Skeletal muscle satellite cell (primary cell): Measurements from ENCODE around the gene FCHSD2.
"Not testable (repeated sequence)": the region's sequence is repeated elsewhere in the genome, so short reads cannot be mapped to it uniquely, and the experiment has no call there.

Experiments
- H3K27me3 ChIP-seq: 2 replicates; pipeline ENCODE4 v1.7.0; 2013; ENCODE audit warnings: low read length; ENCODE audit not compliant: control insufficient read depth, insufficient read depth
- H3K36me3 ChIP-seq: 2 replicates; pipeline ENCODE4 v1.7.0; 2013; ENCODE audit warnings: mild to moderate bottlenecking, control low read depth, low read length; ENCODE audit not compliant: insufficient read depth
- H3K4me1 ChIP-seq: 2 replicates; pipeline ENCODE4 v1.7.0; 2013; ENCODE audit warnings: low read length; ENCODE audit not compliant: control insufficient read depth, insufficient read depth
- H3K4me2 ChIP-seq: 2 replicates; pipeline ENCODE4 v1.7.0; 2013; ENCODE audit warnings: mild to moderate bottlenecking, low read length
- H3K4me3 ChIP-seq: 2 replicates; pipeline ENCODE4 v1.7.0; 2013; ENCODE audit warnings: low read length
- H3K9ac ChIP-seq: 2 replicates; pipeline ENCODE4 v1.7.0; 2013; ENCODE audit warnings: mild to moderate bottlenecking, low read depth, low read length, moderate library complexity
- H3K9me3 ChIP-seq: replicated peaks from 2 replicates; pipeline ENCODE4 v1.7.0; 2013; ENCODE audit warnings: mild to moderate bottlenecking, control low read depth, low read length

Gene FCHSD2

DNA sequence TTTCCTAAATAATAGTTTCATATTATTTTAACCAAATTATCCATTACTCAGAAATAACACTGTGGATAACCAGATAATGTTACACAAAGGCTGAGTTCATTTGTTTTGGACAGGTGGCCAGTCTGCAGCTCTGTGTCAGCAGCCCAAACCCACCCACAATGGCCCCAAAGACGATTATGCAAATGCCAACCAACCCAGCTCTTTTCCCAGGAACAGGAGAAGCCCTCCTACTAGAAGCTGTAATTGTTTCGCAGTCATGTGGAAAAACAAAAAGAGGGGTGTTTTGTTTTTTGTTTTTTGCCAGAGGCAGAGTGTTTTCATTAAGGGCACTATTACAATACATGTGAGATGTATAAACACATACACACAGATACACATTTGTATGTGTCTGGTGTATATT lies 102.1 kb downstream of the FCHSD2 start:
- H3K9ac ChIP-seq, result no peak overlapping the region
- H3K4me2 ChIP-seq, result no peak overlapping the region
- H3K9me3 ChIP-seq, result no peaks in the 10 kb centered on the region
- H3K4me1 ChIP-seq, result peaks cover 10% of the 10 kb centered on the region
- H3K27me3 ChIP-seq, result no peaks in the 10 kb centered on the region
- peaks cover 10% of the 10 kb centered on the region for H3K36me3 ChIP-seq
- no peak overlapping the region for H3K4me3 ChIP-seq

GRCh38 chr11:73034777-73035176 lies 107.3 kb downstream of the FCHSD2 start:
- H3K36me3 ChIP-seq, result peaks cover 6% of the 10 kb centered on the region
- no peak overlapping the region for H3K4me2 ChIP-seq
- H3K4me3 ChIP-seq, result no peak overlapping the region
- no peak overlapping the region for H3K9ac ChIP-seq
- no peaks in the 10 kb centered on the region for H3K27me3 ChIP-seq
- H3K9me3 ChIP-seq, result no peaks in the 10 kb centered on the region
- H3K4me1 ChIP-seq, result peaks cover 5% of the 10 kb centered on the region

DNA sequence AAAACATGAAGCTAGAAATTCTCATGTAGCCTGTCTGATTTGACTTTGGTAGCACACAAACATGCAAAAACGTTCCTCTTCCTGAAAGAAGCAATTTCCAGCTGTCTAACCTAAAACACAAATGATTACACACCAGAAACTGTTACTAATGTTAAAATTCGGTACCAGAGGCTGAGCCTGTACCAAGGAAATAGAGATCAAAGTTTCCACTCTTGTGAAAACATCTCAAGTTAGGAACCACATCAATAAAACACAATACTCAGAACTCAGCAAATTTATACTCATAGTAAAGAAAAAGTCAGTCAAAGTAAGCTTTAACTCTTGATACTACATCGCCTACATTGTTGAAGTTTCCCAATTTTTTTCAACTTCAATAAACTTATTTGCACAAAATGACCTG lies 107.8 kb downstream of the FCHSD2 start:
- H3K4me2 ChIP-seq, result no peak overlapping the region
- no peaks in the 10 kb centered on the region for H3K9me3 ChIP-seq
- H3K4me3 ChIP-seq, result no peak overlapping the region
- H3K36me3 ChIP-seq, result peaks cover 4% of the 10 kb centered on the region
- no peak overlapping the region for H3K9ac ChIP-seq
- H3K4me1 ChIP-seq, result peaks cover 3% of the 10 kb centered on the region
- no peaks in the 10 kb centered on the region for H3K27me3 ChIP-seq

DNA sequence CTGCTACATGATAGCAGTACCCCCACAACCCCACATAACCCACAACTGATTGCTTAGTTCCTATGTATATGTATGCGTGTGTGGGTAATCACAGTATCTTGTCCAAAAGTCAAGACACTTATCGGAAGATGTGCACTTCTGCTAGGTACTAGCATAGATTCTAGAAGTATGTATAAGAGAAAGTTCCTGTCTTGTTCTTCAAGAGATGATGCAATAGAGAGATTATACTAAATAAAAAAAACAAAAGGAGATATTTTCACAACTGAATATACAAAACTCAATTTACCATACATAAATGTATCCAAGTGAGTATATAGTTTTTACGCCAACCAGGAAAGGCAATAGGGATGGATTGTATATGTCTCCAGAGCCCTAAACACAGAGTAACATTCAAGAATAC lies 112.0 kb downstream of the FCHSD2 start:
- Histone ChIP-seq H3K4me3 (no peak overlapping the region), H3K4me2 (no peak overlapping the region), H3K4me1 (no peaks in the 10 kb centered on the region), H3K9me3 (no peaks in the 10 kb centered on the region), H3K27me3 (no peaks in the 10 kb centered on the region), H3K36me3 (no peaks in the 10 kb centered on the region), H3K9ac (no peak overlapping the region)

- Histone ChIP-seq H3K27me3 (no peaks in the 10 kb centered on the region), H3K4me2 (no peak overlapping the region), H3K9ac (no peak overlapping the region), H3K36me3 (no peaks in the 10 kb centered on the region), H3K4me3 (no peak overlapping the region), H3K4me1 (no peaks in the 10 kb centered on the region), H3K9me3 (no peaks in the 10 kb centered on the region)
These were observed 112.7 kb downstream of the FCHSD2 start for GRCh38 chr11:73029403-73029802.

DNA sequence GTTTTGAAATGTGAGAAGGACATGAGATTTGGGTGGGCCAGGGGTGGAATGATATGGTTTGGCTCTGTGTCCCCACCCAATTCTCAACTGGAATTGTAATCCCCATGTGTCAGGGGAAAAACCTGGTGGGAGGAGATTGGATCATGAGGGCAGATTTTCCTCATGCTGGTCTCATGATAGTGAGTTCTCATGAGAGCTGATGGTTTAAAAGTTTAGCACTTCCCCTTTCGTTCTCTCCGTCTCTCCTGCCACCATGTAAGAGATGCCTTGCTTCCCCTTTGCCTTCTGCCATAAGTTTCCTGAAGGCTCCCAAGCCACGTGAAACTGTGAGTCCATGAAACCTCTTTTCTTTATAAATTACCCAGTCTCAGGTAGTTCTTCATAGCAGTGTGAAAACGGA lies 113.5 kb downstream of the FCHSD2 start:
- Histone ChIP-seq H3K36me3 (no peaks in the 10 kb centered on the region), H3K27me3 (no peaks in the 10 kb centered on the region), H3K9ac (no peak overlapping the region), H3K4me2 (no peak overlapping the region), H3K9me3 (no peaks in the 10 kb centered on the region), H3K4me1 (no peaks in the 10 kb centered on the region), H3K4me3 (no peak overlapping the region)

DNA sequence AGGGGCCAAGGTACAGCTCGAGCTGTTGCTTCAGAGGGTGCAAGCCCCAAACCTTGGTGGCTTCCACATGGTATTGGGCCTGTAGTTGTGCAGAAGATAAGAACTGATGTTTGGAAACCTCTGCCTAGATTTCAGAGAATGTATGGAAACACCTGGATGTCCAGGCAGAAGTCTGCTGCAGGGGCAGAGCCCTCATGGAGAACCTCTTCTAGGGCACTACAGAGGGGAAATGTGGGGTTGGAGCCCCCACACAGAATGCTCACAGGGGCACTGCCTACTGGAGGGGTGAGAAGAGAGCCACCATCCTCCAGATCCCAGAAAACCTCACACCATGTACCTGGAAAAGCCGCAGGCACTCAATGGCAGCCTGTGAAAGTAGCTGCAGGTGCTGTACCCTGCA lies 114.3 kb downstream of the FCHSD2 start:
- not testable (repeated sequence) for H3K27me3 ChIP-seq, H3K9ac ChIP-seq, H3K4me3 ChIP-seq, H3K4me1 ChIP-seq, H3K36me3 ChIP-seq, H3K4me2 ChIP-seq, H3K9me3 ChIP-seq

- Histone ChIP-seq H3K4me1 (no peaks in the 10 kb centered on the region), H3K9me3 (no peaks in the 10 kb centered on the region), H3K36me3 (no peaks in the 10 kb centered on the region), H3K4me3 (no peak overlapping the region), H3K27me3 (no peaks in the 10 kb centered on the region), H3K9ac (no peak overlapping the region), H3K4me2 (no peak overlapping the region)
These were observed 117.5 kb downstream of the FCHSD2 start for GRCh38 chr11:73024639-73025038.

- Histone ChIP-seq H3K27me3 (no peaks in the 10 kb centered on the region), H3K4me1 (no peaks in the 10 kb centered on the region), H3K9ac (no peak overlapping the region), H3K36me3 (no peaks in the 10 kb centered on the region), H3K9me3 (no peaks in the 10 kb centered on the region), H3K4me2 (no peak overlapping the region), H3K4me3 (no peak overlapping the region)
These were observed 122.1 kb downstream of the FCHSD2 start for GRCh38 chr11:73019996-73020395.

DNA sequence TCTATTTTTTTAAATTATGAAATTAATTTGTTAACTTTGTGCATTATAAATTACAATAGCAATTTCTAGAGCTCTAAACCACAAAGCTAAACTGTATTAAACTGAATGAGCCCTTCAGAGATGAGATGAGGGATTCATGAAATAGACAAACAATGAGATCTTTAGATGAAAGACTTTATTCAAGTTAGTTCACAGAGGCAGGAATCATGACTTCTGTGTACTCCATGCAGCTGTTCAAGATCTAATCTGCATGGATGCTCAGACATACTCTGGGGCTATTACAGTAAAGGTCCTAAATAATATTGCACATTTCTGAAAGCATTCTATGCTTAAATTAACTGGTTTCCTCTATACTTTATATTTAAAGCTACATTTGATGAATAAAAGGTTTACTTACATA lies 122.7 kb downstream of the FCHSD2 start:
- H3K9ac ChIP-seq, result no peak overlapping the region
- H3K36me3 ChIP-seq, result no peaks in the 10 kb centered on the region
- H3K4me2 ChIP-seq, result no peak overlapping the region
- H3K9me3 ChIP-seq, result no peaks in the 10 kb centered on the region
- H3K4me3 ChIP-seq, result no peak overlapping the region
- no peaks in the 10 kb centered on the region for H3K4me1 ChIP-seq
- no peaks in the 10 kb centered on the region for H3K27me3 ChIP-seq

DNA sequence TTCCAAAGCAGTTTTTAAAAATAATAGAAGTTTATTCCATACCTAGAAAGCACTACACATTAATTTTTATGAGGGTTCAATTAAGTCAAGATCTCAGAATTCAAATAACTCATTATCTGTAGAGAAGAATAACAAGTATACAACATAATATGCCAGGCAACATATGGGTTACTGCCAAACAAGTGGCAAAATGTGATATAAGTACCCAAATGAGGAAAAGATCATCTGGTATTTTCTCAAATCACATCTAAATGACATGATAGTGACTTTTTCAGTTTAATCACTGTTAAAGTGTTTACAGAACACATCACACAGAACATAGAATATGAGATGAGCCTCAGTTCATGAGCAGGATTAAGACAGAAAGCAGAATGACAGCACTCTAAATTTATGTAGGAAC lies 123.3 kb downstream of the FCHSD2 start:
- Histone ChIP-seq H3K4me2 (no peak overlapping the region), H3K9me3 (no peaks in the 10 kb centered on the region), H3K27me3 (no peaks in the 10 kb centered on the region), H3K36me3 (no peaks in the 10 kb centered on the region), H3K4me3 (no peak overlapping the region), H3K9ac (no peak overlapping the region), H3K4me1 (no peaks in the 10 kb centered on the region)

GRCh38 chr11:73017024-73017751 lies 124.9 kb downstream of the FCHSD2 start:
- Histone ChIP-seq H3K36me3 (no peaks in the 10 kb centered on the region), H3K4me1 (peaks cover 11% of the 10 kb centered on the region), H3K4me3 (no peak overlapping the region), H3K27me3 (no peaks in the 10 kb centered on the region), H3K9me3 (no peaks in the 10 kb centered on the region), H3K4me2 (no peak overlapping the region), H3K9ac (no peak overlapping the region)
